ENCODE data around the gene TEX2. TPM values are rescaled to one million over a fixed set of nuclear protein-coding genes. Genes with fewer than 3 reads are reported as not detected.

The TEX2 gene
- polyA plus RNA-seq, 1 donor (not counting 4 experiments of a cell fraction or from before 2014, with no cell fraction given): 44.4 TPM

DNA sequence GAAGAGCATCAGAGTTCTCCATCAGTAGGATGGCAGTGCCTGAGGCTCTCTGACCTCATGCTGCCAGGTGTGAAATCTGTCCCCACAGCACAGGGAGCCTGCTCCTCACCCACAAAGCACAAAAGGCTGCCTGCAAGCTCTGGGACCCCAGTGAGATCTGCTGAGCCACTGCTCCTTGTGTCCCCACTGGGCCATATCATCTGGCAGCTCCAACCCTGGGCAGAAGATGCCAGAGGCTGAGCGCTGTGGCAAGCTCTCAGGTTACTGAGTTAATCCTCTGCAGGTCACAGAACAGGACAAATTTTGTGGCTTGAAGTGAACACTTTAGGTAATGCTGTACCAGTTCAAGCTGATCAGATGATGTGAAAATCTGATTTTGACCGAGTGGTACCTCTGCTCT lies 106.4 kb downstream of the TEX2 start:
- H3K9me3 ChIP-seq (ENCODE audit: control insufficient read depth, low read depth, low read length): no peaks in the 10 kb centered on the region
- H3K4me1 ChIP-seq (ENCODE audit: control insufficient read depth, extremely low read depth, insufficient read depth, low read length): peaks cover 3% of the 10 kb centered on the region
- no peak for DNase-seq (ENCODE audit: low read depth, low spot score)
- dilution Hi-C loops (cut with MboI; ENCODE audit: extremely low pct_ligation_motif_present, low sequenced_read_pairs): no loop called here
- no peak overlapping the region for H2AFZ ChIP-seq (ENCODE audit: control insufficient read depth, low read length)
- H4K20me1 ChIP-seq (ENCODE audit: control insufficient read depth, extremely low read depth, insufficient read depth, low read length): no peaks in the 10 kb centered on the region
- TF ChIP-seq CTCF (optimal IDR thresholded peaks at IDR 0.05 in 1 of 3, IDR thresholded peaks at IDR 0.05 in 1 of 3, conservative IDR thresholded peaks at IDR 0.05 in 1 of 3; ENCODE audit: extremely low read depth in 1 of 3, insufficient read depth in 2 of 3, low read length in 3 of 3) (no peak), EZH2 (IDR thresholded peaks at IDR 0.05; ENCODE audit: low read length) (no peak)
- H3K27ac ChIP-seq (ENCODE audit: control insufficient read depth, insufficient read depth, low read length): no peak overlapping the region
- H3K4me3 ChIP-seq (ENCODE audit: control insufficient read depth in 2 of 3, extremely low read depth in 1 of 3, insufficient read depth in 2 of 3, low read depth in 1 of 3, low read length in 3 of 3): no peak overlapping the region
- no peaks in the 10 kb centered on the region for H3K9me1 ChIP-seq (ENCODE audit: control insufficient read depth, extremely low read depth, insufficient read depth, low read length)
- no peaks in the 10 kb centered on the region for H3K27me3 ChIP-seq (ENCODE audit: control insufficient read depth, extremely low read depth, insufficient read depth, low read length)
- no peak overlapping the region for H3K4me2 ChIP-seq (ENCODE audit: control insufficient read depth, extremely low read depth, insufficient read depth, low read depth, low read length)
- H3K36me3 ChIP-seq (ENCODE audit: control insufficient read depth in 2 of 2, extremely low read depth in 1 of 2, insufficient read depth in 2 of 2, low read length in 2 of 2): peaks cover 22 to 33% of the 10 kb centered on the region in 2 experiments
- FAIRE-seq: no peak
- no peak overlapping the region for H3K9ac ChIP-seq (ENCODE audit: control insufficient read depth, extremely low read depth, insufficient read depth, low read length)
- no peaks in the 10 kb centered on the region for H3K79me2 ChIP-seq (ENCODE audit: control insufficient read depth, insufficient read depth, low read length)

DNA sequence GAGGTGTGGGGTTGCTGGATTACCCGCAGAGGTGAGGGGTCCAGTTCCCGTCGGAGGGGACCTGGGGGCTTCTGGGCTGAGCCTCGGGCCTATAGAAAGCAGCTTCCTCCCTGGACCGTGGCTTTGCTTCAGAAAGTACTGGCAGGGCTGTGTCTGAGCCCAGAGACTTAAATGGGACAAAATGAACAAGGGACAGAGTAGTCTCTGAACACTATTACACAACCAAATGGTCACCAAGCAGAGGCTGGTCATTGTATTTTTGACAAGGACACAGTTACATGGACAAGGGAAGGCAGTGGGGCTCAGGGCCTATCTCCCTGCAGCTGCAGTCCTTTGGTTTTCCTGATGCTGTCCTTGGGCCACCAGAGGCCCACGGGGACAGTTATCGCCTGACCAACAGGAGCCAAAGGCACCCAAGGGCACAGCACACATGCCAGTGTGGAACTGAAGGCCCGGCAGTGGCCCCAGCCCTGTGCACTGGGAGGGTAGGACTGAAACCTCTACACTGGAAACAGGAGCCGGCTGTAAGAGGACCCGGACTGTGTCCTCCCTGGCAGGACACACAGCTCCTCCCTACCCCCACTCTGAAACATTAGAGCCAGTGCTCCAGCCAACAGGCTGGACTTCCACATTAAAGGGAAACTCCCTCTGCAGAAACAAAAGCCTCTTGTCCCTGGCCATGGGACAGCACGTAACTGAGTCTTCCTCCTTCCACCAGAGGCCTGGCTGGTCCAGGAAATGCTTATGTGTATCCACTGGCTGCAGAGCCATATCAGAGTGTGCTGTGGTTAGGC lies 107.1 kb downstream of the TEX2 start:
- no peak overlapping the region for H3K4me3 ChIP-seq (ENCODE audit: control insufficient read depth in 2 of 3, extremely low read depth in 1 of 3, insufficient read depth in 2 of 3, low read depth in 1 of 3, low read length in 3 of 3)
- DNase-seq (ENCODE audit: low read depth, low spot score) (no peak), FAIRE-seq (no peak)
- H3K36me3 ChIP-seq (ENCODE audit: control insufficient read depth in 2 of 2, extremely low read depth in 1 of 2, insufficient read depth in 2 of 2, low read length in 2 of 2): peaks cover 26 to 37% of the 10 kb centered on the region in 2 experiments
- dilution Hi-C loops (cut with MboI; ENCODE audit: extremely low pct_ligation_motif_present, low sequenced_read_pairs): no loop called here
- H3K79me2 ChIP-seq (ENCODE audit: control insufficient read depth, insufficient read depth, low read length): no peaks in the 10 kb centered on the region
- no peak overlapping the region for H3K27ac ChIP-seq (ENCODE audit: control insufficient read depth, insufficient read depth, low read length)
- H3K9me3 ChIP-seq (ENCODE audit: control insufficient read depth, low read depth, low read length): no peaks in the 10 kb centered on the region
- H3K27me3 ChIP-seq (ENCODE audit: control insufficient read depth, extremely low read depth, insufficient read depth, low read length): no peaks in the 10 kb centered on the region
- no peak overlapping the region for H3K4me2 ChIP-seq (ENCODE audit: control insufficient read depth, extremely low read depth, insufficient read depth, low read depth, low read length)
- no peak for TF ChIP-seq CTCF (optimal IDR thresholded peaks at IDR 0.05 in 1 of 3, IDR thresholded peaks at IDR 0.05 in 1 of 3, conservative IDR thresholded peaks at IDR 0.05 in 1 of 3; ENCODE audit: extremely low read depth in 1 of 3, insufficient read depth in 2 of 3, low read length in 3 of 3)
- no peak for TF ChIP-seq EZH2 (IDR thresholded peaks at IDR 0.05; ENCODE audit: low read length)
- H4K20me1 ChIP-seq (ENCODE audit: control insufficient read depth, extremely low read depth, insufficient read depth, low read length): no peaks in the 10 kb centered on the region
- H3K9ac ChIP-seq (ENCODE audit: control insufficient read depth, extremely low read depth, insufficient read depth, low read length): no peak overlapping the region
- H2AFZ ChIP-seq (ENCODE audit: control insufficient read depth, low read length): no peak overlapping the region
- H3K9me1 ChIP-seq (ENCODE audit: control insufficient read depth, extremely low read depth, insufficient read depth, low read length): no peaks in the 10 kb centered on the region
- H3K4me1 ChIP-seq (ENCODE audit: control insufficient read depth, extremely low read depth, insufficient read depth, low read length): no peaks in the 10 kb centered on the region

Data from keratinocyte (primary cell).